Amniotic stem cell (primary cell): Measurements from ENCODE around the gene TLR9.
A peak's percentile ranks its signal among the peaks of the same experiment; 100 is the strongest.
"Not testable (repeated sequence)": the region's sequence is repeated elsewhere in the genome, so short reads cannot be mapped to it uniquely, and the experiment has no call there.

Experiments
- DNase-seq: peaks from one replicate; lab custom pipeline; 2025; lab: John Stamatoyannopoulos, UW

The TLR9 gene

DNA sequence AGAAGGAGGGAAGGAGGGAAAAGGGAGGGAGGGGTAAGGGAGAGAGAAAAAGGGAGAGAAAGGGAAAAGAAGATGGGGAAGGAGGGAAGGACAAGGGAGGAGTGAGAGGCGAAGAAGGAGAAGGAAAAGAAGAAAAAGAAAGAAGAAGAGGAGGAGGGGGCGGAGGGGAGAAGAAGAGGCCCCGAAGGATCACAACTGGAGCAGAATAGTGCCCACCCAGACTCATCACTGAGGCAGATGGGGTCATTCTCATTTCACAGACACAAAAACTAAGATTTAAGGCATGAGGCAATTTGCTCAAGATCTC lies 30.2 kb downstream of the TLR9 start:
- no peak for DNase-seq

- no peak for DNase-seq
Observed at GRCh38 chr3:52194485-52195290, 30.8 kb downstream of the TLR9 start.

DNA sequence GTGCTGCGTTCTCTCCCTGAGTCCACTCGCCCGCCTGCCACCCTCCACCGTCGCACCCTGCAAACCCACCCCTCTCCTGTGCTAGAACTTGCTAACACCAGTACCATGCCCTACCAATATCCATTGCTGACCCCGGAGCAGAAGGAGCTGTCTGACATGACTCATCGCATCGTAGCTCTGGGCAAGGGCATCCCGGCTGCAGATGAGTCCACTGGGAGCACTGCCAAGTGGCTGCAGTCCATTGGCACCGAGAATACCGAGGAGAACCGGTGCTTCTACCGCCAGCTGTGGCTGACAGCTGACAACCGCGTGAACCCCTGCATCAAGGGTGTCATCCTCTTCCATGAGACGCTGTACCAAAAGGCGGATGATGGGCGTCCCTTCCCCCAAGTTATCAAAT lies 32.4 kb downstream of the TLR9 start:
- DNase-seq, result peak; percentile 23

- no peak for DNase-seq
Observed at GRCh38 chr3:52191663-52192062, 33.8 kb downstream of the TLR9 start.

DNA sequence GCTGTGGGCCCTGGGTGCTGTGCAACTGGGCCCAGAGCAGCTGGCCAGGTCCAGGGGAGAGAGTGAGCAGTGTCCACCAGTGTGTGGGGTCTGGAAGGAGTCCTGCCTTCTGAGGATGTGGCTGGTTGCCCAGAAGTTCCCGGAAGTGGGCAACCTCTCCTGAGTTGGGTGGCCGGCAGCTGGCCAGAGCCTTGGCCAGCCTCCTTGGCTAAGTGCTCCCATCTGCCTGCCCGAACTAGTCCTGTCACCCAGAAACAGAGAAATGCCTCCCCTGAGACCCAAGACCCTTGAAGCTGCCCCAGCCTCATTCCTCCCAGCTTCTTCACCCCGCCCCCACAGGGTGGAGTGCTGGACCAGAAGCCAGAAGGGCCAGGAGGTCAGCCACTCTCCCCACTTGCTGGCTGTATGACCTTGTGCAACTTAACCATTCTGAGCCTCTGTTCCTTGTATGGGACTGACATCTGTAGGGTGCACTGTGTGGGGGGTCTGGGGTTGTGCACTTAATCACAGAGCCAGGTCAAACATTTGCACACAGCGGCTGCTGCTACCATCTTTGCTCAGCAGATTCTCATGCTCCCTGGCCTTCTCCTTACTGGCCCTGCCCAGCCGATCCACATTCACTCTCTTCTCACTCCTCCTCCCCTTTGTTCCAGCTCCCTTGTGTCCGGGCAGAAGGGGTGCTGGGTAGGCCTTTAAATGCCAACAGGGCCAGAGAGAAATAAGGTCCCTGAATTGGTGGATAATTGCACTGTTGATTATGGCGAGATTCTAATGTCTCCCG lies 35.0 kb downstream of the TLR9 start:
- no peak for DNase-seq

DNA sequence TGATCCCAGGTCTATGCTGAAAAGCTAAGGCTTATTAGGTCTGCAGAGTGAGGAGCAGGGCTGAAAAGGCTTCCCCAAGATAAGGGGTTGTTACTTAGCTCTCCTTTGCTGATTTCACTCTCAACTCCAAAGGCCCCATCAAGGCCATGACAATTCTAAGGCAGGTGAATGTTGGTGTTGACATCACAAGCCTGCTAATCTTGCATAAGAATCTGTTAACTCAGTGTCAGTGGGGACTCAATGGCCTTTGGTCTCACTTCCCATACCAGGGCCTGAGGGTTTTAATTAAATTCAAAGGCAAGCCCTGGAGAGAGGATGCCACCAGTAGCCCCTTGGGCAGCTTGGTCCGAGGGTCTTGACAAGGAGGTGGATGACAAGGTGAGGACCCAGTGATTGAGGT lies 36.9 kb downstream of the TLR9 start:
- DNase-seq, result no peak

DNA sequence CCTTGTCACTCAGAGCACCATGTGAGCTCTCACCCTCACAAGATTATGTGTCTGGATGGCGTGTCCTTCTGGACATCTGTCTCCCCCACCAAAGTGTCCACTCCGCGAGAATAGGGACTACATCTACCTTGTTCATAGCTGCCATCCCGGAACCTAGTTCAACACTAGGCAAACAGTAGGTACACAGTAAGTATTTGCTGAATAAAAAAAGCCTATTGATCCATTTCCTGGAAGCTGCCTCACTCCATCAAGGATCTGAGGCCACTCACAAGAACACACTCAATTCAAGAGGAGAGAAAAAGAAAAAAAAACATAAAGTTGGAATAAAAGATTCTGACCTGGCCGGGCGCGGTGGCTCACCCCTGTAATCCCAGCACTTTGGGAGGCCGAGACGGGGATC lies 38.7 kb downstream of the TLR9 start:
- DNase-seq, result no peak

- DNase-seq, result no peak
Observed at GRCh38 chr3:52185837-52186236, 39.6 kb downstream of the TLR9 start.

DNA sequence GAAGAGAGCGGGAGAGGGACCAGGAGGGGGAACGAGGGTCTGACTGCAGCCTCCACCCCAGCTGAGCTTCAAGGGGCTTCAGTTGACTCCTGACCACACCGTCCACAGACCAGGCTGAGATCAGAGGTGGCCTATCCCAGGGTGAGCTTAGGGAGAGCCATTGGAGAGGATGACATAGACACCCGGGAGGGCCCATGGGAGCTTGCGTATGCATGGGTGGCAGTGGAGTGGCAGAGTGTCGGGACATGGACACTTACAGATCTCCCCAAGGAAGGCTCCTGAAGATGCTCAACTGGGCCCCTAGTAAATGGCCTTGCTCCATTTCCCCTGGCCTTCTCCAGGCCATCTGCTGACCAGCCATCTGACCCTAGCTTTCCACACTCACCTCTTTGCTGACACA lies 40.1 kb downstream of the TLR9 start:
- DNase-seq, result no peak

DNA sequence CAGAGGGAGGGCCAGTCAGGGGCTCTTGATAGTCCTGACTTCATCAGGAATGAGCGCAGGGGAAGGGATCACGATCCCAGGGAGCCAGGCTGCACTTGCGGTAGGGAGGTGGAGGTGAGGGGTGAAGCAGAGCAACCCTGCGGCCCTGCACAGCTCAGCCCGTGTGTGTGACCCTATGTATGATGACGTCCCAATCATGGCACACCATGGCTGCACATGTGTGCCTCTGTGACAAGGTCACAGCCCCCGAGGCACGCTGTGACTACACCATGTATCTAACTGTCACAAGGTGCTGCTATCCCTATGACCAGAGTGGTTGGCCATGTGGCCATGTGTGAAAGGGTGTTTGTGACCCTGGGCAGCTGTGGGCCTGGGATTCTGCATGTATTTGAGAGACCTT lies 40.8 kb downstream of the TLR9 start:
- DNase-seq, result no peak

- DNase-seq, result no peak
Observed at GRCh38 chr3:52183786-52184445, 41.5 kb downstream of the TLR9 start.

DNA sequence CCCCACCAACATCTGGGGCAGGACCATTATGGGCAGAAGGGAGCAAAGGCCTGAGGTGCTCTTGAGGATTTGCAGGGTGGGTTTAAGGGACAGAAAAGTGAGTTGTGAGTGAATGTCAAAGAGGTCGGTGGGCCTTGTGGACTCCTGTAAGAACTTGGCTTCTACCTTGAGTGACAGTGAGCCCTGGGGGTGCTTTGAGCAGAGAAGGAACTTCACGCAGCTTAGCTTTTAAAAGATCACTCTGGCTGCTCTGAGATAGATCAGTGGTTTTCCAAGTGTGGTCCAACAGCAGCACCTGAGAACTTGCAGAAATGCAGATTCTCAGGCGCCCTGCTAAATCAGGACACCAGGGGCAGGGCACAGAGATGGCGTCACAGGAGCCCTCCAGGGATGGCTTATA lies 42.8 kb downstream of the TLR9 start:
- no peak for DNase-seq

- DNase-seq, result no peak
Observed at GRCh38 chr3:52182196-52182595, 43.2 kb downstream of the TLR9 start.

DNA sequence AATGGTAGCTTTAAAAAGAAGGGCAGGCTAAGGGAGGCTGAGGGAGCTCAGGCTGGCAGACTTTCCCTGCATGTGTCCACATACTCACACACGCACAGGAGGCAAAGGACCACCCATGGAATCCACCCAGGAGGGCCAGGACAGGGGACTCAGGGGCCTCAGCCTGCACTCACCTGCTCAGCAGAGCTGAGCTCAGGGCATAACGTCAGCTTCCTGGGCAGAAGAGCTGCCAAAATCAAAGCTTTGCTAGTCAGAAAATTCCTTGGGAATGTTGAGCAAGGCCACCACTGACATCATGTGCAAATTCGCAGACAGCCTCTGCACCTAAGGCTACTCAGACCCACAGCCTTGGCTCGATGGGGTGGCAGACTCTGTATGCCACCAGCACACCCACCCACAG lies 43.9 kb downstream of the TLR9 start:
- DNase-seq, result no peak

GRCh38 chr3:52178537-52178936 lies 46.9 kb downstream of the TLR9 start:
- no peak for DNase-seq

- DNase-seq, result not testable (repeated sequence)
Observed at GRCh38 chr3:52178126-52178525, 47.3 kb downstream of the TLR9 start.

DNA sequence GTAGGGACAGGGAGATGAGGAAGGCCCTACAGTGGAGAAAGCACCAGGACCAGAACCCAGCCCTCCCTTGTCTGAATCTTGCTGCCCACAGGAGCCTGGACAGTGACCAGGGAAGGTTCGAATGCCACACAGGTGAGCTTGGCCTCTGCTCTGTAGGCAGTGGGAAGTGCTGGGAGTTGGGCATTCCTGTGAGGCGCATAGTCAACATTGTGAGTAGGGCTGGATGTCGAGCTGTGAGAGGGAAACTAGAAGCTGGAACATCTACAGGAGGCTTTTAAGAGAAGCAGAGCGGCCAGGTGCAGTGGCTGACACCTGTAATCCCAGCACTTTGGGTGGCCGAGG lies 47.8 kb downstream of the TLR9 start:
- DNase-seq, result no peak

DNA sequence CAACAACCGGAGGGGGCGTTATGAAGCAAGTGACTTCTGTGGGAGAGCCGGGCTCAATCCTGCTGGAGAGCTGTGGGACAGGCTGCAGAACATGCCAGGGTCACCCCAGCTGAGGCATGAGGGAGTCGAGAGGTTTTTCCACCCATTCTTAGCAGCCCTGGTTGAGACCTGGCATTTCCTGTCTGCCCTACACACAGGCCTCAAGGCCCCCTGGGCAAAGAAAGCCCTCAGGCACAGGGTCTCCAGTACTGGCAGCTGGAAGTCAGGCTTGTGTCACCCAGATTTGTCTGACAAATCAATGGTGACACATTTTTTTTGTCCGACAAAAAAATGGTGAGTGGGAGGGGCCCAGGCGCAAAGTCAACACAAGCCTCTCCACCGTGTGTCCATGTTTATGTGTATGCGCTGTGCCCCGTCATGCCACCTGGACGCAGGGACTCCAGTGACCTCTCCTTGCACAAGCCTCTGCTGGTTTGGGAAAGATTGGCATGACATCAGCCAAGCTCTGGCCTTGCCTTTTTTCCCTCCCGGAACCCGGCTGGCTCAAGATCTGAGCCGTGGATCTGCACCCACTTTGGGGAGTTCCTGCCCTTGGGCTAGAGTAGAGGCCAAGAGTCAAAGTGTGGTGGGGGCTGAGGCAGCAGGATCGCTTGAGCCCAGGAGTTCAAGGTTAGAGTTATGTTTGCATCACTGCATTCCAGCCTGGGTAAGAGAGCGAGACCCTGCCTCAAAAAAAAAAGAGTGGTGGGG lies 48.3 kb downstream of the TLR9 start:
- no peak for DNase-seq

GRCh38 chr3:52176180-52176752 lies 49.2 kb downstream of the TLR9 start:
- DNase-seq, result no peak

DNA sequence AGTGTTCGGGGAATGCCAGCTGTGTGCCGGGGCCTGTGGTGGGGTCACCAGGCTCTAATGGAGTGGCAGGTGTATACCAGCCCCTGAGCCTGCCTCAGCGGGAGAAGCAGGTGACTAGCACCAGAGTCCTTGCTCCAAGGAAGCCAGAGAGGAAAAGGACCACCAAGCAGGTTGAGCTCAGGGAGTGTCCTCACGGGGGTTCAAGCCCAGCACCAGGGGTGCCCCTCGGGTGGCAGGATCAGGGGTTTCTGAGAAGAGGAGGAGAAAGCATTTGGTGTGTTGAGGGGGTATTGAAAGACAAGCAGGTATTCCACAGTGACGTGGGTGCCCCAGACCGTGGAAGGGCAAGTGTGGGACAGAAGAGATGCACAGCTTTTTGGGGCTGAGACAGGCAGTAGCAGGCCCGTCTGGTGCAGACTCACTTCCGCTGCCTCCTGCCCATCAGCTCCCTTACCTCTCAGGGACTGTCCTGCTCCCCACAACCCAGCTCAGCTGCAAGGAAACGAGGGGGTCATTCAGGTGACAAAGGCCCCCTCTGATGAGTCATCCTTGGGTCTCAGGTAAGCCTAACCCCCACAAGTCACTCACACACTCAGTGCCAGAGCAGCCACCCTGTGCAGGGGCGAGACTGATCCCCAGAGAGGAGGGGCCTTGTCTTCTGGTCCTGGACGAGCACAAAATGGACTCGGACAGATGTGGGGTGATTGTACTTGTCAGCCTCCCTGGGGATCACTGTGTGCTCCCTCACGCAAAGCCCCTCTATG lies 49.8 kb downstream of the TLR9 start:
- DNase-seq, result no peak

GRCh38 chr3:52174896-52175295 lies 50.5 kb downstream of the TLR9 start:
- DNase-seq, result no peak
